Heart left ventricle (tissue), 16 donors: ENCODE data around the gene QSOX2. TPM values are rescaled to one million over a fixed set of nuclear protein-coding genes. Genes with fewer than 3 reads are reported as not detected.

Experiments
- ATAC-seq, 4 donors: fragments of 200-7000 bp; cut with Tn5 transposase; one replicate each; pipeline ENCODE4 v1.9.1; 2020 to 2022; ENCODE audit warnings: moderate library complexity in 4 of 4, mild to moderate bottlenecking in 3 of 4, moderate number of reproducible peaks in 1 of 4
- DNase-seq, 5 donors: peaks; one replicate each; pipeline ENCODE4 v3.0.0-alpha.2; 2020
- H3K27ac ChIP-seq, 12 donors: fragments of 200-600 bp; sonication (generic) in 4 of 12; one replicate each; pipeline versions ENCODE4 v1.5.0 to v1.8.0; 2016 to 2022; ENCODE audit warnings: mild to moderate bottlenecking in 2 of 12
- H3K27me3 ChIP-seq, 9 donors: fragments of 200-600 bp; sonication (generic) in 2 of 9; one replicate each; pipeline versions ENCODE4 v1.5.1 to v1.8.0; 2016 to 2022; ENCODE audit warnings: mild to moderate bottlenecking in 3 of 9
- H3K36me3 ChIP-seq, 9 donors: fragments of 200-600 bp; sonication (generic) in 2 of 9; one replicate each; pipeline versions ENCODE4 v1.5.0 to v1.8.0; 2018 to 2022; ENCODE audit warnings: mild to moderate bottlenecking in 2 of 9
- H3K4me1 ChIP-seq, 12 donors: fragments of 200-600 bp; sonication (generic) in 4 of 12; one replicate each; pipeline versions ENCODE4 v1.5.0 to v1.8.0; 2016 to 2022; ENCODE audit warnings: mild to moderate bottlenecking in 3 of 12
- H3K4me3 ChIP-seq, 12 donors: fragments of 200-600 bp; sonication (generic) in 4 of 12; one replicate each; pipeline versions ENCODE4 v1.5.0 to v1.8.0; 2017 to 2022; ENCODE audit warnings: mild to moderate bottlenecking in 9 of 12, moderate library complexity in 4 of 12
- H3K9me3 ChIP-seq, 12 donors: fragments of 200-600 bp; sonication (generic) in 4 of 12; one replicate each; pipeline versions ENCODE4 v1.5.0 to v1.8.0; 2016 to 2022; ENCODE audit warnings: mild to moderate bottlenecking in 1 of 12
- CTCF ChIP-seq, 12 donors: fragments of 200-600 bp; sonication (generic) in 4 of 12; IDR thresholded peaks; one replicate each; pipeline versions ENCODE4 v1.5.0 to v1.8.0; 2018 to 2022; ENCODE audit warnings: antibody characterized with exemption in 12 of 12, mild to moderate bottlenecking in 5 of 12
- POLR2A ChIP-seq, 2 donors: fragments of 450-650 bp; IDR thresholded peaks; one replicate each; pipeline ENCODE4 v1.6.1; 2017; ENCODE audit warnings: antibody characterized with exemption in 2 of 2, mild to moderate bottlenecking in 2 of 2, moderate library complexity in 2 of 2
- WGBS, 4 donors: extraction: QIAGEN DNeasy Blood & Tissue Kit in 2 of 4; methylation state at CpG; one replicate each; pipeline versions ENCODE4 v1.1.5 to v1.1.7; 2013 to 2018; 5-methylcytosine and 5-hydroxymethylcytosine counted together
- intact Hi-C, 10 donors: fragments of 100-400 bp; cut with DNase I; formaldehyde crosslinking; loops; one replicate each; pipeline versions ENCODE4 v1.11.1 to v1.14.2; 2022
- polyA plus RNA-seq, 2 donors: library from polyadenylated mRNA; stranded (reverse); fragments of 200-250 nt; gene quantifications; one replicate each; pipeline ENCODE4 v1.2.3, GENCODE V29; 2013
- total RNA-seq, 9 donors: library from RNA; depleted of rRNA in 2 of 9; stranded (reverse); fragments of >200 nt in 2 of 9; fragmentation: NEBNext Ultra II Directional in 3 of 9; extraction: Animal tissue kit (Norgen Biotek cat#: 25700) in 3 of 9; gene quantifications; one replicate each; pipeline versions ENCODE4 v1.1.0 to v1.2.4, GENCODE V29; 2016 to 2023
- donor health status: ischemic (EF 13 %, LVEDD 7.1; RV severe dilation, severe dysfunction).
- donor health status: healthy with polysubstance abuse.
- donor health status: DM: no; HTN: yes; CAD: no.
- donor health status: DM: no; HTN: no; CAD: no.
- donor health status: ischemic (EF 25% LVEDD 6.9; RV normal size, moderate dysfunction).
- donor health status: ischemic (EF 25% LVEDD 5.7; RV mildly dilated, moderate dysfunction).
- donor health status: healthy.
- donor health status: DM: yes; HTN: yes; CAD: no.
- donor health status: ischemic (EF 35%, LVEDD 5.7; RV mildly dilated, moderate dysfunction).
- donor health status: nonischemic (EF 11% LVEDD 7.7; RV severe dilation, severe dysfunction).
- donor health status: DM: yes; HTN: yes; CAD: no.
- donor health status: PGD.
- donor health status: ischemic (EF 29% LVEDD 5.4; RV normal size, mild dysfunction).
- donor health status: nonischemic (EF 23%, LVEDD 6.1; RV moderate dilation, normal function).

Gene QSOX2
- total and polyA plus RNA-seq, 11 donors = 4.3 to 9.9 (median 5.9) TPM

- no peak for ATAC-seq
- intact Hi-C loops = loop anchor here in 1 of 10 donors (10.0 kb wide), 1 partner anchor 283 kb away; the partner anchor contains the start of gene UBAC1
- no peak overlapping the region for H3K27ac ChIP-seq
- H3K9me3 ChIP-seq = no peaks in the 10 kb centered on the region
- no peaks in the 10 kb centered on the region for H3K27me3 ChIP-seq
- H3K36me3 ChIP-seq = no peaks in the 10 kb centered on the region
- H3K4me1 ChIP-seq = peaks cover 2 to 21% (median 13%) of the 10 kb centered on the region in 12 donors
- no peak for TF ChIP-seq POLR2A (IDR thresholded peaks at IDR 0.05)
- no peak for TF ChIP-seq CTCF (IDR thresholded peaks at IDR 0.05)
- WGBS, 4 donors = 77 to 81% (median 79%) methylated on average over 24 of the region's 24 CpGs
- no peak overlapping the region for H3K4me3 ChIP-seq
- DNase-seq = no peak
These were observed 2.5 kb upstream of the QSOX2 start for GRCh38 chr9:136247947-136248637.

GRCh38 chr9:136247551-136247916 is 1.9 kb upstream of the QSOX2 start:
- intact Hi-C loops = loop anchor here in 1 of 10 donors (10.0 kb wide), 1 partner anchor 283 kb away; the partner anchor contains the start of gene UBAC1
- 47 to 50% (median 48%) methylated on average over 8 to 9 of the region's 9 CpGs for WGBS, 4 donors

GRCh38 chr9:136246849-136247550 is 1.4 kb upstream of the QSOX2 start:
- Histone ChIP-seq H3K9me3 (no peaks in the 10 kb centered on the region), H3K27me3 (no peaks in the 10 kb centered on the region), H3K4me3 (no peak overlapping the region), H3K27ac (no peak overlapping the region), H3K36me3 (no peaks in the 10 kb centered on the region), H3K4me1 (peaks cover 2 to 30% (median 15%) of the 10 kb centered on the region in 12 donors)
- WGBS, 4 donors = 60 to 71% (median 66%) methylated on average over 26 of the region's 26 CpGs
- intact Hi-C loops = loop anchor here in 1 of 10 donors (10.0 kb wide), 1 partner anchor 282 kb away; the partner anchor contains the start of gene UBAC1
- DNase-seq (no peak), ATAC-seq (no peak)
- no peak for TF ChIP-seq CTCF (IDR thresholded peaks at IDR 0.05)
- TF ChIP-seq POLR2A (IDR thresholded peaks at IDR 0.05) = no peak

More at GRCh38 chr9:136247551-136247916, 1.9 kb upstream of the QSOX2 start:
- no peak overlapping the region for H3K27ac ChIP-seq
- H3K4me3 ChIP-seq = no peak overlapping the region
- no peak for DNase-seq
- H3K9me3 ChIP-seq = no peaks in the 10 kb centered on the region
- peaks cover 2 to 26% (median 13%) of the 10 kb centered on the region in 12 donors for H3K4me1 ChIP-seq
- H3K36me3 ChIP-seq = no peaks in the 10 kb centered on the region
- no peaks in the 10 kb centered on the region for H3K27me3 ChIP-seq
- no peak for TF ChIP-seq CTCF (IDR thresholded peaks at IDR 0.05)
- no peak for TF ChIP-seq POLR2A (IDR thresholded peaks at IDR 0.05)
- ATAC-seq = no peak

- intact Hi-C loops = loop anchor here in 2 of 10 donors (5.0 to 10.0 kb wide), 2 partner anchors 280 to 283 kb away; partner anchors contain the start of gene UBAC1 (in 2 of the 2)
- no peaks in the 10 kb centered on the region for H3K9me3 ChIP-seq
- WGBS, 4 donors = 4 to 7% (median 6%) methylated on average over 6 of the region's 6 CpGs
- no peaks in the 10 kb centered on the region for H3K36me3 ChIP-seq
- no peak for TF ChIP-seq CTCF (IDR thresholded peaks at IDR 0.05)
- no peak for TF ChIP-seq POLR2A (IDR thresholded peaks at IDR 0.05)
- no peaks in the 10 kb centered on the region for H3K27me3 ChIP-seq
- H3K4me3 ChIP-seq = peak overlapping the region; percentile 67 to 95 (median 82)
- DNase-seq (no peak), ATAC-seq (no peak)
- peak overlapping the region in 1 of 12 donors; percentile 45 for H3K27ac ChIP-seq
- H3K4me1 ChIP-seq = peaks cover 9 to 50% (median 26%) of the 10 kb centered on the region in 12 donors
These were observed 718 bp downstream of the QSOX2 start for GRCh38 chr9:136244969-136245218.
